ENCODE data around the gene PODN.
A peak's percentile ranks its signal among the peaks of the same experiment; 100 is the strongest.

The PODN gene, protein sequence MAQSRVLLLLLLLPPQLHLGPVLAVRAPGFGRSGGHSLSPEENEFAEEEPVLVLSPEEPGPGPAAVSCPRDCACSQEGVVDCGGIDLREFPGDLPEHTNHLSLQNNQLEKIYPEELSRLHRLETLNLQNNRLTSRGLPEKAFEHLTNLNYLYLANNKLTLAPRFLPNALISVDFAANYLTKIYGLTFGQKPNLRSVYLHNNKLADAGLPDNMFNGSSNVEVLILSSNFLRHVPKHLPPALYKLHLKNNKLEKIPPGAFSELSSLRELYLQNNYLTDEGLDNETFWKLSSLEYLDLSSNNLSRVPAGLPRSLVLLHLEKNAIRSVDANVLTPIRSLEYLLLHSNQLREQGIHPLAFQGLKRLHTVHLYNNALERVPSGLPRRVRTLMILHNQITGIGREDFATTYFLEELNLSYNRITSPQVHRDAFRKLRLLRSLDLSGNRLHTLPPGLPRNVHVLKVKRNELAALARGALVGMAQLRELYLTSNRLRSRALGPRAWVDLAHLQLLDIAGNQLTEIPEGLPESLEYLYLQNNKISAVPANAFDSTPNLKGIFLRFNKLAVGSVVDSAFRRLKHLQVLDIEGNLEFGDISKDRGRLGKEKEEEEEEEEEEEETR

DNA sequence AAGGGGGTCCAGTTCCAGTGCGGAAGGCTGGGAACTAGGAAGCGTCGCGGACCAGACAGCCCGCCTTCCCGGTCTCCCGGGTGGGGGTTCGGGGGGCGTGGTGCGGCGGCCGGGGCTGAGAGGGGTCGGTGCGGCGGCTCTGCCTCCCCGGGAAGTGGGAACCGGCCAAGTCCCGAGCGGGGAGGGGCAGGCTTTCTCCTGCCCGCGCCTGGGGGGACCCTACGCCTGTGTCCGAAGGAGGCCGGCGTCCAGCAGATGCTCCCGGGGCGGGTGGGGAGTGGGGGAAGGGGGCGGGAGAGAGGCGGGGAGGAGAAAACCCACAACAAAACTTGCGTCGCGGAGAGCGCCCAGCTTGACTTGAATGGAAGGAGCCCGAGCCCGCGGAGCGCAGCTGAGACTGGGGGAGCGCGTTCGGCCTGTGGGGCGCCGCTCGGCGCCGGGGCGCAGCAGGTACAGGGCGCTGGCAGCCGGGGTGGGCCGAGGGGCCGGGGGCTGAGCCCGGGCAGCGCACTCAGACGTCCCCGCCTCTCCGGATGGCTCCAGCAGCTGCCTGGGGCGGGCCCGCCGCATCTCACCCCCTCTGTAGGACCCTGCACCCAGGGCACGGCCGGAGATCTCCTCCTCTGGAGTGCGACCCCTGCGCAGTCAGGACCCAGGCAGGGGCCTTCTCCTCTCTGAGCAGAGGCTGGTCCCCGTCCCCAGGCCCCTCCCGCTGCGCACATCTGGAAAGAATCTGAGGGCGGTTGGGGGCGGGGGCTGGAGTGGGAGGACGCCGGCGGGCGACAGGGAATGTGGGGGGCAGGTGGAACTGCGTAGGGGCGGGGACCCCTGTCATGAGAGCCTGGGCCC is at the start of gene PODN:
TSS of gene PODN (plus strand) at position 355 of the 849 bp plus-strand sequence. CDS start 7,643 bp downstream, outside the sequence.
- H3K4me3 ChIP-seq (ENCODE audit: low read depth, low read length) = no peak within 1 kb of the TSS
- TF ChIP-seq, protein P1, sequence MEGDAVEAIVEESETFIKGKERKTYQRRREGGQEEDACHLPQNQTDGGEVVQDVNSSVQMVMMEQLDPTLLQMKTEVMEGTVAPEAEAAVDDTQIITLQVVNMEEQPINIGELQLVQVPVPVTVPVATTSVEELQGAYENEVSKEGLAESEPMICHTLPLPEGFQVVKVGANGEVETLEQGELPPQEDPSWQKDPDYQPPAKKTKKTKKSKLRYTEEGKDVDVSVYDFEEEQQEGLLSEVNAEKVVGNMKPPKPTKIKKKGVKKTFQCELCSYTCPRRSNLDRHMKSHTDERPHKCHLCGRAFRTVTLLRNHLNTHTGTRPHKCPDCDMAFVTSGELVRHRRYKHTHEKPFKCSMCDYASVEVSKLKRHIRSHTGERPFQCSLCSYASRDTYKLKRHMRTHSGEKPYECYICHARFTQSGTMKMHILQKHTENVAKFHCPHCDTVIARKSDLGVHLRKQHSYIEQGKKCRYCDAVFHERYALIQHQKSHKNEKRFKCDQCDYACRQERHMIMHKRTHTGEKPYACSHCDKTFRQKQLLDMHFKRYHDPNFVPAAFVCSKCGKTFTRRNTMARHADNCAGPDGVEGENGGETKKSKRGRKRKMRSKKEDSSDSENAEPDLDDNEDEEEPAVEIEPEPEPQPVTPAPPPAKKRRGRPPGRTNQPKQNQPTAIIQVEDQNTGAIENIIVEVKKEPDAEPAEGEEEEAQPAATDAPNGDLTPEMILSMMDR (IDR thresholded peaks at IDR 0.05; ENCODE audit: low read depth, low read length, missing control alignments) = no peak
- DNase-seq (ENCODE audit: low read depth) = no peak

DNA sequence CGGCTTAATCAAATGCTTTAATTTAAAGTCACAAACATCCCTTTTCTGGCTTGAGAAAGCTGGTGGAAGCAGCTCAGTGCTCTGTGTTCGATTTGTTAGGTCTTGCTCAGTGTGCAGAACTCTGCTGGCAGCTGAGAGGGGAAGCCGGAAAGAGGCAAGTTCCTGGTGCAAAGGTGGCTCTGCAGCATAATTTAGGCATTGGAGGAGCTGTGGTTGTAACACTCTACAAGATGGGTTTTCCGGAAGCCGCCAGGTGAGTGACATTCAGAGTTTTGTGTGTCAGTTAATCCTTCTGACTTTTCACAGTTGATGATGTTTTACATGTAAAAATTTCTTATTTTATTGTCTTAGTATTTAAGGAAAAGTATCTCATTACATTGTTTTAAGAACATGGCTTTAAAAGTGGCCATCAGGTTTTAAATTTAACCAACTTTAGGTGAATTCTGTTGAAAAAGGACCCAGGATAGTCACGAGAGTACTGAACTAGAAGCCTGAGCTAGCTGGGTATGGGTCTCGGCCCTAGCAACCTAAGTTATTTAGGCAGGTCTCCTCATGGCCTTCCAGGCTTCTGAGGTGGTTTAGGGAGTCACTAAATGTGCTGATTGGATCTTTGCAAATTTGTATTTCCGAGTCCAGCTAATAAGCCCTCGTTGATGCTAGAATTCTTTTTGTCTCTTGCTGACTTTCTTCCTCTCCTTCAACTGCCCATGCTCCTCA is 47.1 kb upstream of the PODN start:
- peak; percentile 91 for DNase-seq (ENCODE audit: low read depth)
- TF ChIP-seq, protein P1 (IDR thresholded peaks at IDR 0.05; ENCODE audit: low read depth, low read length, missing control alignments) = no peak
- peak overlapping the region; percentile 72 for H3K4me3 ChIP-seq (ENCODE audit: low read depth, low read length)

DNA sequence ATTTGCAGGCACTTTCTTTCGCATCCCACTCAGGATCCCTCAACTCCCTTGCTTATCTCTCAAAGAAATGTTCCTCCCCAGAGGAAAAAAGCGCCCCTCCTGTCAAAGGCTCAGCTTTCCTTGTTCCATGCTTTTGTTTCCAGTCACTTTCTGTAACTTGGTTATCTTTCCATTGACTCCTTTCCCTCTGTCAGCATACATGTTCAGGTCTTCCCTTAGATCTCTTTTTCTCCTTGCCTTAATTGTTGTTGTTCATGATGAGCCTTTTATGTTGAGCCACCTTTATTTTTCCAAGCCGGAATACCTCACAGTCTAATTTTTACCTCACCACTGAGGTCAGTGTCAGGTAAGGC is 46.5 kb upstream of the PODN start:
- TF ChIP-seq, protein P1 (IDR thresholded peaks at IDR 0.05; ENCODE audit: low read depth, low read length, missing control alignments) = no peak
- no peak for DNase-seq (ENCODE audit: low read depth)
- H3K4me3 ChIP-seq (ENCODE audit: low read depth, low read length) = peak overlapping the region; percentile 72

DNA sequence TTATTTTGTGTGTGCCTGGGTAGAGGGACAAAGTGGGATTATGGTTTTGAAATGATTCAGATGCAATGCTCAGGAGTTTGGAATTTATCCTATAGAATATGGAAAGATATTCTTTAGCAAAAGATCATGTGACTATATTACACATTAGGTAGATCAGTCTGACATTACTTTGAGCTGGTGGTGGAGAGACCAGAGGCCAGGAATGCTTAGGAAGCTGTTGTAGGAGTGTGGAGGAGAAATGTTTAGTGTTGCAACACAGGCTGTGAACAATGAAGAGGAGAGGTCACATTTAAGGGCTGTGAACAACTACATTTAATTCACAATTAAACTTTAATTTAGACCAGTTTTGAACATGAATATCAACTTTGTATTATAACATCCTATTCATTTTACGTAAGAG is 45.3 kb upstream of the PODN start:
- TF ChIP-seq, protein P1 (IDR thresholded peaks at IDR 0.05; ENCODE audit: low read depth, low read length, missing control alignments) = no peak
- H3K4me3 ChIP-seq (ENCODE audit: low read depth, low read length) = no peak overlapping the region
- DNase-seq (ENCODE audit: low read depth) = no peak

DNA sequence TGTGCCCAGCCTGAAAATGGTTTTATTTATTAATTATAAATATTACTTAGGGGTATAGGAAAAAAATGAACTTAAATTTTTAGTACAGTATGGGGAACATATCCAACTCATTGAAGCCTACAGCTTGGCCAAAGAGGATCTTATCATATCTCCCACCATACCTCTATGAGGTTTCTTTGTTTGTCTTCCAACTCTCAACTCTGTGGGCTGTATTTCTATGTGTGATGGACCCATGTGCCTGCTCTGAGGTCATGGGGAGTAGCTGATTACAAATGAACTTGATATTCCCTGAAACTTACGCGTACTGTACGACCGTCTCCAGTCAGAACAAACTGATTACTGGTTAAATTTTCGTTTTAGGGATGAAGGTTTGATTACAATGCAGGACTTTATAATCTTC is 41.4 kb upstream of the PODN start:
- TF ChIP-seq, protein P1 (IDR thresholded peaks at IDR 0.05; ENCODE audit: low read depth, low read length, missing control alignments) = no peak
- no peak overlapping the region for H3K4me3 ChIP-seq (ENCODE audit: low read depth, low read length)

DNA sequence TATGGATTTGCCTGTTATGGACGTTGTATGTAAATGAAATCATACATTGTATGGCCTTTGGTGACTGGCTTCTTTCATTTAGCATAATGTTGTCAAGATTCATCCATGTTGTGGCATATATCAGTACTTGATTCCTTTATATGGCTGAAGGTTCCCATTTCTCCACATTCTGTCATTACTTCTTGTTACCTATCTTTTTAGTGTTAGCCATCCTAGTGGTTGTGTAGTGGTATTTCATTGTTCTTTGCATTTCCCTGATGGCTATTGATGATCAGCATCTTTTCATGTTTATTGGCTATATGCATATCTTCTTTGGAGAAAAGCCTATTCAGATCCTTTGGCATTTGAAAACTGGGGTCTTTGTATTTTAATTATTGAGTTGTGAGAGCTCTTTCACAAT is 39.8 kb upstream of the PODN start:
- TF ChIP-seq, protein P1 (IDR thresholded peaks at IDR 0.05; ENCODE audit: low read depth, low read length, missing control alignments) = peak; percentile 15
- no peak overlapping the region for H3K4me3 ChIP-seq (ENCODE audit: low read depth, low read length)
- no peak for DNase-seq (ENCODE audit: low read depth)

More for the DNA sequence above, 41.4 kb upstream of the PODN start:
- DNase-seq (ENCODE audit: low read depth) = no peak
